ENCODE data around the gene CORO1C.

The CORO1C gene

GRCh38 chr12:108597559-108598471, 133.5 kb downstream of the CORO1C start, which contains the start of gene TMEM119:
Gene TMEM119, minus strand, starts transcription at chr12:108598084. Its CDS starts 5,701 bp downstream, at chr12:108592383.
- no peak for DNase-seq

- no peak for DNase-seq
Observed at GRCh38 chr12:108596854-108597558, 134.3 kb downstream of the CORO1C start.

- DNase-seq = no peak
Observed at GRCh38 chr12:108595711-108596647, 135.3 kb downstream of the CORO1C start.
